ENCODE measurements around the gene EXOC6B. TPM values are rescaled to one million over a fixed set of nuclear protein-coding genes. Genes with fewer than 3 reads are reported as not detected.

The EXOC6B gene
- total RNA-seq, 1 donor from 2014 or later: 13.8 TPM

DNA sequence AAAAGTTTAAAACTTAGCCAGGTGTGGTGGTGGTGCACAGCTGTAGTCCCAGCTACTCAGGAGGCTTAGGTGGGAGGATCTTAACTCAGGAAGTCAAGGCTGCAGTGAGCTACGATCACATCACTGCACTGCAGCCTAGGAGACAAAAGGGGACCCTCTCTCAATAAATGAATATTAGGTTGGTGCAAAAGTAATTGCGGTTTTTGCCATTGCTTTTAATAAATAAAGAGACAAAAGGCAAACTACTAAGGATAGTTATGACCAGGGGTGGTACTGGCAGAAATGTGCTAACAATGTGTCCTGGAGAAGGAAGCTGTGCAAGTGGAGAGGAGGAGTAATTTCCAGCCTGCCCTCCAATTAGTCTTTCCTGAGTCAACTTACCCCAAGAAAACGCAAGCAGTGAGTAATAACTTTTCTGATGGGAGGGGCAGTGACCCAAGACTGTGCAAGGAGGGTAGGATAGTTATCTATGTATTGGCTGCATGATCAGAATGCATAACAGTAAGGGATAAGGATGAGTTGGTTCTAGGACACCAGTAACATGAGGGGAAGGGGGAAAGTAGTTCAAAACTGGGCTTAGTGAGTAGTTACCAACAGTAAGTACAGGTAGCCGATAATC is 1.5 kb downstream of the EXOC6B start:
- intact Hi-C loops (cut with micrococcal nuclease): loop anchor here (2.0 to 10.0 kb wide), 2 partner anchors 36 to 560 kb away; partner anchors contain the start of gene ALMS1
- TF ChIP-seq, protein P1, sequence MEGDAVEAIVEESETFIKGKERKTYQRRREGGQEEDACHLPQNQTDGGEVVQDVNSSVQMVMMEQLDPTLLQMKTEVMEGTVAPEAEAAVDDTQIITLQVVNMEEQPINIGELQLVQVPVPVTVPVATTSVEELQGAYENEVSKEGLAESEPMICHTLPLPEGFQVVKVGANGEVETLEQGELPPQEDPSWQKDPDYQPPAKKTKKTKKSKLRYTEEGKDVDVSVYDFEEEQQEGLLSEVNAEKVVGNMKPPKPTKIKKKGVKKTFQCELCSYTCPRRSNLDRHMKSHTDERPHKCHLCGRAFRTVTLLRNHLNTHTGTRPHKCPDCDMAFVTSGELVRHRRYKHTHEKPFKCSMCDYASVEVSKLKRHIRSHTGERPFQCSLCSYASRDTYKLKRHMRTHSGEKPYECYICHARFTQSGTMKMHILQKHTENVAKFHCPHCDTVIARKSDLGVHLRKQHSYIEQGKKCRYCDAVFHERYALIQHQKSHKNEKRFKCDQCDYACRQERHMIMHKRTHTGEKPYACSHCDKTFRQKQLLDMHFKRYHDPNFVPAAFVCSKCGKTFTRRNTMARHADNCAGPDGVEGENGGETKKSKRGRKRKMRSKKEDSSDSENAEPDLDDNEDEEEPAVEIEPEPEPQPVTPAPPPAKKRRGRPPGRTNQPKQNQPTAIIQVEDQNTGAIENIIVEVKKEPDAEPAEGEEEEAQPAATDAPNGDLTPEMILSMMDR (IDR thresholded peaks at IDR 0.05): no peak
- CTCF ChIA-PET: no interaction called here
- H3K27me3 Mint-ChIP-seq: peaks cover 8% of the 10 kb centered on the region
- no peak for DNase-seq
- POLR2A ChIA-PET: no interaction called here
- H3K4me1 Mint-ChIP-seq: peaks cover 24% of the 10 kb centered on the region
- H3K4me3 Mint-ChIP-seq: peak overlapping the region; percentile 97
- peaks cover 5% of the 10 kb centered on the region for H3K36me3 Mint-ChIP-seq (ENCODE audit: low read depth)
- ATAC-seq (ENCODE audit: low read depth): no peak
- H3K27ac Mint-ChIP-seq: no peak overlapping the region
- H3K9me3 Mint-ChIP-seq: no peaks in the 10 kb centered on the region

GRCh38 chr2:72822794-72823193 is 3.0 kb downstream of the EXOC6B start:
- Mint-ChIP-seq H3K4me3 (no peak overlapping the region), H3K27ac (no peak overlapping the region), H3K4me1 (peaks cover 24% of the 10 kb centered on the region), H3K36me3 (ENCODE audit: low read depth) (peaks cover 5% of the 10 kb centered on the region), H3K9me3 (no peaks in the 10 kb centered on the region), H3K27me3 (peaks cover 8% of the 10 kb centered on the region)
- POLR2A ChIA-PET: no interaction called here
- DNase-seq (no peak), ATAC-seq (ENCODE audit: low read depth) (no peak)
- CTCF ChIA-PET: no interaction called here
- TF ChIP-seq, protein P1 (IDR thresholded peaks at IDR 0.05): no peak
- intact Hi-C loops (cut with micrococcal nuclease): loop anchor here (10.0 kb wide), 1 partner anchor 562 kb away; the partner anchor contains the start of gene ALMS1

GRCh38 chr2:72821983-72822382 is 3.9 kb downstream of the EXOC6B start:
- TF ChIP-seq, protein P1 (IDR thresholded peaks at IDR 0.05): no peak
- Mint-ChIP-seq H3K36me3 (ENCODE audit: low read depth) (peaks cover 5% of the 10 kb centered on the region), H3K27me3 (peaks cover 8% of the 10 kb centered on the region), H3K4me1 (peaks cover 24% of the 10 kb centered on the region), H3K27ac (no peak overlapping the region), H3K9me3 (no peaks in the 10 kb centered on the region), H3K4me3 (no peak overlapping the region)
- ChIA-PET POLR2A (no interaction called here), CTCF (no interaction called here)
- ATAC-seq (ENCODE audit: low read depth) (no peak), DNase-seq (no peak)
- intact Hi-C loops (cut with micrococcal nuclease): loop anchor here (10.0 kb wide), 1 partner anchor 563 kb away; the partner anchor contains the start of gene ALMS1

DNA sequence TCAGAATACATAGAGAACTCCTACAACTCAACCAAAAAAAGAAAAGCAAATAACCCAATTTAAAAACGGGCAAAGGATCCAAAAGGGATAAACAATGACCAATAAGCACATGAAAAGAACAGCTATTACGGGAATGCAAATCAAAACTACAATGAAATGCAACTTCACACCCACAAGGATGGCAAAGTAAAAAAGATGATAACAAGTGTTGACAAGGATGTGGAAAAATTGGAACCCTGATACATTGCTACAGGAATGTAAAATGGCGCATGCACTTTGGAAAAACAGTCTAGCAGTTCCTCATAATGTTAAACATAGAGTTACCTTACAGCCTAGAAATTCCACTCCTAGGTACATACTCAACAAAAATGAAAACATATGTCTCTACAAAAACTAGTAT is 4.7 kb downstream of the EXOC6B start:
- H3K4me3 Mint-ChIP-seq: no peak overlapping the region
- intact Hi-C loops (cut with micrococcal nuclease): loop anchor here (10.0 kb wide), 1 partner anchor 564 kb away; the partner anchor contains the start of gene ALMS1
- DNase-seq (no peak), ATAC-seq (ENCODE audit: low read depth) (no peak)
- ChIA-PET CTCF (no interaction called here), POLR2A (no interaction called here)
- H3K27ac Mint-ChIP-seq: no peak overlapping the region
- peaks cover 5% of the 10 kb centered on the region for H3K36me3 Mint-ChIP-seq (ENCODE audit: low read depth)
- peaks cover 24% of the 10 kb centered on the region for H3K4me1 Mint-ChIP-seq
- peaks cover 3% of the 10 kb centered on the region for H3K27me3 Mint-ChIP-seq
- no peaks in the 10 kb centered on the region for H3K9me3 Mint-ChIP-seq
- TF ChIP-seq, protein P1 (IDR thresholded peaks at IDR 0.05): no peak

GRCh38 chr2:72819501-72819900 is 6.3 kb downstream of the EXOC6B start:
- Mint-ChIP-seq H3K4me3 (no peak overlapping the region), H3K36me3 (ENCODE audit: low read depth) (peaks cover 2% of the 10 kb centered on the region), H3K4me1 (peaks cover 11% of the 10 kb centered on the region), H3K27ac (no peak overlapping the region), H3K9me3 (no peaks in the 10 kb centered on the region), H3K27me3 (no peaks in the 10 kb centered on the region)
- ChIA-PET CTCF (no interaction called here), POLR2A (no interaction called here)
- no peak for DNase-seq
- no peak for ATAC-seq (ENCODE audit: low read depth)
- TF ChIP-seq, protein P1 (IDR thresholded peaks at IDR 0.05): no peak
- intact Hi-C loops (cut with micrococcal nuclease): no loop called here

All from activated B cell treated with CpG ODN at 0.5 μM for 24 hours (primary cell).